Adrenal gland (tissue), 12 donors: ENCODE data around the gene ICAM4. TPM values are rescaled to one million over a fixed set of nuclear protein-coding genes. Genes with fewer than 3 reads are reported as not detected.

Experiments used
- DNase-seq, 7 donors: peaks; one replicate each; pipeline ENCODE4 v3.0.0-alpha.2; 2019 to 2020
- H3K27ac ChIP-seq, 5 donors: fragments of 200-600 bp; sonication (generic) in 4 of 5; 1 replicate in 3 of 5; 2 replicates in 2 of 5; pipeline versions ENCODE4 v1.5.1 to v1.8.0; 2016 to 2020; ENCODE audit warnings: mild to moderate bottlenecking in 1 of 5
- H3K27me3 ChIP-seq: fragments of 200-600 bp; 2 replicates; pipeline ENCODE4 v1.8.0; 2021
- H3K36me3 ChIP-seq, 2 donors: fragments of 200-600 bp; replicated peaks in 1 of 2; 1 replicate in 1 of 2; 2 replicates in 1 of 2; pipeline versions ENCODE4 v1.5.1 to v1.8.0; 2018 to 2022
- H3K4me1 ChIP-seq, 2 donors: fragments of 200-600 bp; replicated peaks in 1 of 2; 1 replicate in 1 of 2; 2 replicates in 1 of 2; pipeline versions ENCODE4 v1.5.1 to v1.8.0; 2018 to 2021
- H3K4me3 ChIP-seq, 4 donors: fragments of 200-600 bp; sonication (generic) in 3 of 4; one replicate each; pipeline ENCODE4 v1.5.1; 2016 to 2018
- H3K9me3 ChIP-seq, 3 donors: fragments of 200-600 bp; sonication (generic) in 1 of 3; replicated peaks in 1 of 3; 1 replicate in 2 of 3; 2 replicates in 1 of 3; pipeline versions ENCODE4 v1.5.1 to v1.8.0; 2016 to 2021
- POLR2A ChIP-seq, 2 donors: fragments of 450-650 bp; IDR thresholded peaks; one replicate each; pipeline ENCODE4 v1.6.1; 2017; ENCODE audit warnings: antibody characterized with exemption in 2 of 2, mild to moderate bottlenecking in 2 of 2, moderate library complexity in 1 of 2
- WGBS, 4 donors: extraction: QIAGEN DNeasy Blood & Tissue Kit in 2 of 4; methylation state at CpG; one replicate each; pipeline versions ENCODE4 v1.1.5 to v1.1.7; 2013 to 2017; 5-methylcytosine and 5-hydroxymethylcytosine counted together
- intact Hi-C, 2 donors: fragments of 100-400 bp; cut with DNase I; formaldehyde crosslinking; loops; one replicate each; pipeline versions ENCODE4 v1.14.1 to v1.15.0; 2022 to 2023
- polyA plus RNA-seq, 3 donors: library from polyadenylated mRNA; stranded (reverse); fragments of 200-250 nt in 2 of 3; fragments of 350-450 nt in 1 of 3; fragmentation: Illumina TruSeq in 1 of 3; extraction: RNeasy Lipid Tissue Mini Kit (QIAGEN cat#74804) in 1 of 3; gene quantifications; one replicate each; pipeline ENCODE4 v1.2.3, GENCODE V29; 2013 to 2014
- total RNA-seq, 9 donors: library from RNA; depleted of rRNA in 4 of 9; stranded (reverse); fragments of >200 nt in 4 of 9; fragments of 120-200 nt in 1 of 9; fragmentation: NEBNext Ultra II Directional in 1 of 9; extraction: Animal tissue kit (Norgen Biotek cat#: 25700) in 1 of 9; gene quantifications; one replicate each; pipeline versions ENCODE4 v1.1.0 to v1.2.4, GENCODE V29; 2013 to 2023
- TF ChIP-seq, protein P1 (sequence below), 6 experiments: fragments of 450-650 bp in 4 of 6; fragments of 200-600 bp in 2 of 6; sonication (generic) in 1 of 6; IDR thresholded peaks; 1 replicate in 5 of 6; 2 replicates in 1 of 6; pipeline versions ENCODE4 v1.5.1 to v1.8.0; 2016 to 2021; ENCODE audit warnings: antibody characterized with exemption in 6 of 6, mild to moderate bottlenecking in 2 of 6, moderate library complexity in 1 of 6
- donor health status: healthy with polysubstance abuse.
- donor health status: Bipolar disorder and iron deficiency.
- donor health status: DM: yes; HTN: yes; CAD: no.
- donor health status: DM: no; HTN: no; CAD: no.
- donor health status: DM: no; HTN: no; CAD: no.
- donor health status: DM: yes; HTN: yes; CAD: no.

The ICAM4 gene
- total and polyA plus RNA-seq, 12 donors: 0.34 to 1.0 (median 0.51) TPM; not detected in 4

GRCh38 chr19:10295847-10296591 is 9.3 kb downstream of the ICAM4 start:
- H3K27ac ChIP-seq: no peak overlapping the region
- TF ChIP-seq, protein P1, sequence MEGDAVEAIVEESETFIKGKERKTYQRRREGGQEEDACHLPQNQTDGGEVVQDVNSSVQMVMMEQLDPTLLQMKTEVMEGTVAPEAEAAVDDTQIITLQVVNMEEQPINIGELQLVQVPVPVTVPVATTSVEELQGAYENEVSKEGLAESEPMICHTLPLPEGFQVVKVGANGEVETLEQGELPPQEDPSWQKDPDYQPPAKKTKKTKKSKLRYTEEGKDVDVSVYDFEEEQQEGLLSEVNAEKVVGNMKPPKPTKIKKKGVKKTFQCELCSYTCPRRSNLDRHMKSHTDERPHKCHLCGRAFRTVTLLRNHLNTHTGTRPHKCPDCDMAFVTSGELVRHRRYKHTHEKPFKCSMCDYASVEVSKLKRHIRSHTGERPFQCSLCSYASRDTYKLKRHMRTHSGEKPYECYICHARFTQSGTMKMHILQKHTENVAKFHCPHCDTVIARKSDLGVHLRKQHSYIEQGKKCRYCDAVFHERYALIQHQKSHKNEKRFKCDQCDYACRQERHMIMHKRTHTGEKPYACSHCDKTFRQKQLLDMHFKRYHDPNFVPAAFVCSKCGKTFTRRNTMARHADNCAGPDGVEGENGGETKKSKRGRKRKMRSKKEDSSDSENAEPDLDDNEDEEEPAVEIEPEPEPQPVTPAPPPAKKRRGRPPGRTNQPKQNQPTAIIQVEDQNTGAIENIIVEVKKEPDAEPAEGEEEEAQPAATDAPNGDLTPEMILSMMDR (IDR thresholded peaks at IDR 0.05): no peak
- TF ChIP-seq POLR2A (IDR thresholded peaks at IDR 0.05): no peak
- H3K27me3 ChIP-seq: peaks cover 55% of the 10 kb centered on the region
- peaks cover 3 to 32% of the 10 kb centered on the region in 2 donors for H3K4me1 ChIP-seq
- 3 to 15% (median 7%) methylated on average over 13 to 58 of the region's 58 CpGs for WGBS, 4 donors
- H3K4me3 ChIP-seq: peak overlapping the region in 1 of 4 donors; percentile 31
- no peak for DNase-seq
- no peaks in the 10 kb centered on the region for H3K9me3 ChIP-seq
- H3K36me3 ChIP-seq: no peaks in the 10 kb centered on the region
- intact Hi-C loops: no loop called here

- intact Hi-C loops: no loop called here
- WGBS, 4 donors: 41 to 42% (median 41%) methylated on average over 12 to 14 of the region's 14 CpGs
- Histone ChIP-seq H3K36me3 (no peaks in the 10 kb centered on the region), H3K4me1 (peaks cover 0 to 12% of the 10 kb centered on the region in 2 donors), H3K9me3 (no peaks in the 10 kb centered on the region), H3K4me3 (no peak overlapping the region), H3K27ac (no peak overlapping the region), H3K27me3 (peaks cover 22% of the 10 kb centered on the region)
- no peak for DNase-seq
- no peak for TF ChIP-seq POLR2A (IDR thresholded peaks at IDR 0.05)
These were observed 13.0 kb downstream of the ICAM4 start for GRCh38 chr19:10299545-10300458.

DNA sequence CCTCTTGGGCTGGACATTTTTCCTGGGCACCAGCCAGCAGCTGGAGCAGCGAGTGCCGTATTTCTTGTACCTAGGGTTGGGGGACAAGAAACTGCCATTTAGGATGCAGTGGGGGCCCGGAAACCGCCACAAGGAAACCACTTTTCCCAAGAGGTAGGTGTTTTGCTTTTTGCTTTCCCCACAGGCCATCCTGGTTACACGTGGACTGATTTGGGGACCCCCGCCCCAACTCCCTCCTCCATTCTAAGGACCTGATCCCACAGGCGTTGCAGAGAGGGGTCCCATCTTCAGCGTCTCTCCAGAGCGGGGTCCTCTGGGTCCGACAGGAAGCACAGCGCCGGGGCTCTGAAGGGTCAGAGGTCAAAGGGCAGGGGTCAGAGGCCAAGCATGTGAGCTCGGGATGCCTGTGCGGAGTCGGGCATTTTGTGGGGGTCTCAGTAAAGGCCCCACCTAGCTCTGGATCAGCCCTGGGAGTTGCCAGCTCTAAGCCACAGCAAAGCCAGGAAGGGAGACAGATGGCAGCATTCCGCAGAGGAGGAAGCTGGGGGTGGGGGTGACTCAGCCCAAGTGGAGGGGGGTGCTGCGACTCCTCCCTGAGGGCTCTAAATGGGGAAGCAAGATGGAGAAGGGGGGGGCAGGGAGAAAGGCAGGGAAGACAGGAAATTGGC is 18.5 kb downstream of the ICAM4 start:
- WGBS, 4 donors: 68 to 77% (median 74%) methylated on average over 10 to 17 of the region's 17 CpGs
- no peaks in the 10 kb centered on the region for H3K4me1 ChIP-seq
- H3K9me3 ChIP-seq: no peaks in the 10 kb centered on the region
- intact Hi-C loops: no loop called here
- no peak overlapping the region for H3K4me3 ChIP-seq
- DNase-seq: peak in 2 of 7 donors; percentile 34
- no peaks in the 10 kb centered on the region for H3K36me3 ChIP-seq
- TF ChIP-seq, protein P1 (IDR thresholded peaks at IDR 0.05): no peak
- no peak for TF ChIP-seq POLR2A (IDR thresholded peaks at IDR 0.05)
- no peak overlapping the region for H3K27ac ChIP-seq
- no peaks in the 10 kb centered on the region for H3K27me3 ChIP-seq

GRCh38 chr19:10306327-10306726 is 19.6 kb downstream of the ICAM4 start:
- H3K36me3 ChIP-seq: no peaks in the 10 kb centered on the region
- no peak for TF ChIP-seq POLR2A (IDR thresholded peaks at IDR 0.05)
- TF ChIP-seq, protein P1 (IDR thresholded peaks at IDR 0.05): no peak
- H3K9me3 ChIP-seq: no peaks in the 10 kb centered on the region
- intact Hi-C loops: no loop called here
- H3K27ac ChIP-seq: no peak overlapping the region
- H3K4me3 ChIP-seq: no peak overlapping the region
- no peaks in the 10 kb centered on the region for H3K4me1 ChIP-seq
- H3K27me3 ChIP-seq: no peaks in the 10 kb centered on the region
- 77 to 89% (median 81%) methylated on average over 5 of the region's 5 CpGs for WGBS, 4 donors
- DNase-seq: no peak
